LoVo (cell line): ENCODE measurements around the gene UBB.
"Not testable (repeated sequence)": the region's sequence is repeated elsewhere in the genome, so short reads cannot be mapped to it uniquely, and the experiment has no call there.

Experiments
- DNase-seq: peaks from one replicate; pipeline ENCODE4 v3.0.0-alpha.2; 2016; ENCODE audit warnings: low spot score

The UBB gene

GRCh38 chr17:16374146-16374938 lies 6.5 kb upstream of the UBB start:
- DNase-seq: peak; percentile 34

- no peak for DNase-seq
Measured at GRCh38 chr17:16377941-16378341, 3.0 kb upstream of the UBB start.

- DNase-seq: peak; percentile 49
Measured at GRCh38 chr17:16378636-16379282, 2.1 kb upstream of the UBB start.

GRCh38 chr17:16379654-16380053 lies 1.2 kb upstream of the UBB start:
- no peak for DNase-seq

GRCh38 chr17:16381496-16381820 lies 567 bp downstream of the UBB start:
- no peak for DNase-seq

GRCh38 chr17:16383216-16383615 lies 2.3 kb downstream of the UBB start:
- no peak for DNase-seq

GRCh38 chr17:16383772-16384287 lies 2.9 kb downstream of the UBB start:
- DNase-seq: no peak

GRCh38 chr17:16384557-16384956 lies 3.7 kb downstream of the UBB start:
- no peak for DNase-seq

- DNase-seq: not testable (repeated sequence)
Measured at GRCh38 chr17:16386126-16386507, 5.2 kb downstream of the UBB start.

- DNase-seq: no peak
Measured at GRCh38 chr17:16391451-16391850, 10.6 kb downstream of the UBB start.

- DNase-seq: not testable (repeated sequence)
Measured at GRCh38 chr17:16392491-16392890, 11.6 kb downstream of the UBB start.

GRCh38 chr17:16395887-16396286 lies 15.0 kb downstream of the UBB start:
- not testable (repeated sequence) for DNase-seq

GRCh38 chr17:16396693-16397092 lies 15.8 kb downstream of the UBB start:
- not testable (repeated sequence) for DNase-seq

- DNase-seq: no peak
Measured at GRCh38 chr17:16398270-16399267, 17.7 kb downstream of the UBB start.

- not testable (repeated sequence) for DNase-seq
Measured at GRCh38 chr17:16403847-16404246, 23.0 kb downstream of the UBB start.

- DNase-seq: no peak
Measured at GRCh38 chr17:16406742-16407674, 26.1 kb downstream of the UBB start.

- peak; percentile 35 for DNase-seq
Measured at GRCh38 chr17:16407911-16408588, 27.2 kb downstream of the UBB start.

- DNase-seq: no peak
Measured at GRCh38 chr17:16415031-16415924, 34.4 kb downstream of the UBB start, which contains the start of gene TRPV2. TRPV2 (plus strand) TSS chr17:16415571; CDS start chr17:16417669, 2,098 bp downstream.

- DNase-seq: no peak
Measured at GRCh38 chr17:16417399-16417798, 36.5 kb downstream of the UBB start.
